ENCODE measurements around the gene PPIL6.
"Not testable (repeated sequence)": the region's sequence is repeated elsewhere in the genome, so short reads cannot be mapped to it uniquely, and the experiment has no call there.

Gene PPIL6

DNA sequence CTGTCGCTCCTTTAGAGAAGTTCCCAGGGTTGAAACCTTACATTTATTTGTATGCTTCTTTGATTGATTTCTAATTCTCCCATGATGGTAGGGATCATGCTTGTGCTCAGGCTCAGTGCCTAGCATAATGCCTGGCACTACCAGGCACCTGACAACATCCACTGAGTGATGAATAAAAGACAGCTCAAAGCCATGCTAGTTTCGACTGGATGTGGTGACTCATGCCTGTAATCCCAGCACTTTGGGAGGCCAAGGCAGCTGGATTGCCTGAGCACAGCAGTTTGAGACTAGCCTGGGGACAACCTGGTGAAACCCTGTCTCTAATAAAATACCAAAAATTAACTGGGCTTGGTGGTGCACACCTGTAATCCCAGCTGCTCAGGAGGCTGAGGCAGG, 46.5 kb downstream of the PPIL6 start:
- peak; percentile 11 for DNase-seq

DNA sequence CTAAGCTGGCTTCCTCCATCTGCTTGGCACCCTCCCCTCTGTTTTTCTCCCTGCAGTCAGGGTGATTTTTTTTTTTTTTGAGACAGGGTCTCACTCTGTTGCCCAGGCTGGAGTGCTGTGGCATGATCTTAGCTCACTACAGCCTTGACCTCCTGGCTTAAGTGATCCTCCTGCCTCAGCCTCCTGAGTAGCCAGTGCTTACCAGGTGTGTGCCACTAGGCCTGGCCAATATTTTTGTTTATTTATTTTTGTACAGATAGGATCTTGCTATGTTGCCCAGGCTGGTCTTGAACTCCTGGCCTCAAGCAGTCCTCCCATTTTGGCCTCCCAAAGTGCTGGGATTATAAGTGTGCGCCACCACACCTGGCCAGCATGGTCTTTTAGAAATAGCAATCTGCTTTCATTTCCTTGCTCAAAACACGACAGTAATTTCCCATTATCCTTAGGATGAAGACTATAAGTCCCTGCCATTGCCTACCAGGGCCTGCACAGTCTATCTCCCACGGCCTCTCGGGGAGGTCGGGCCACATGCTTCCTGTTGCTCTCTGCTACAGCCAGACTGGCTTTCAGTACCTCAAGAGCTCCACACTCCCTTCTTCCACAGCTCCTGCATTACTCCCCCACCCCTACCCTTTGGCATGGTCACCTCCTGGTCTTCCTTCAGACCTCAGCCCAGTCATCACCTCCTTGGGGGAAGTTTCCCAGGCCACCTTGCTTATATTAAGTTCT, 47.1 kb downstream of the PPIL6 start:
- DNase-seq: no peak

DNA sequence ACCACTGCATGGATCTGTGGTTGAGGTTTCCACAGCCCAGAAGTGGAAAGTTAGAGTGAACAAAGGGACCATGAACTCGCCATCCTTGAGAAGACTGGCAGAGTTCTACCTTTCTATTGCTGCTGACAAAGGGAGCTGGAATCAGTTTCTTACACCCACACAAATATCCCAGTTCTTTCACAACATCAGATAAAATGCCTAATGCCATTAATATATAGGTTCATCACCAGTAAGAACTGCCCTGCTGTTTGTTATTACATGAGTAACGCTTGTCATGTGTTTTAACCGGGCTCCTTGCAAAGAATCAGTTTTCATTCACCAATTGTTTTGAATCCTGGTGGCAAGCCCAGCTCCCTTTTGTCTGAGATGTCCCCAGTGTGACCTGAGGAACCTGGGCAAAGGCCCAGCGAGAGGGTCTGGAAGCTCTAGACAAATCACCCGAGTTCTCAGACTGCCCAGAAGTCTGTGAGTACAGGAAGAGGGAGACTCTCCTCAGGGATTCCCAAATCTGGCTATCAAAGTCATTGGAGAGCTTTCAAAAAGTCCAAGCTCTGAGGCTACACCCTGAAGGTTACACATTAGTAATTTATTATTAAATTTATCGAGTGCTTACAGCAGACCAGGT, 50.7 kb downstream of the PPIL6 start:
- DNase-seq: no peak

DNA sequence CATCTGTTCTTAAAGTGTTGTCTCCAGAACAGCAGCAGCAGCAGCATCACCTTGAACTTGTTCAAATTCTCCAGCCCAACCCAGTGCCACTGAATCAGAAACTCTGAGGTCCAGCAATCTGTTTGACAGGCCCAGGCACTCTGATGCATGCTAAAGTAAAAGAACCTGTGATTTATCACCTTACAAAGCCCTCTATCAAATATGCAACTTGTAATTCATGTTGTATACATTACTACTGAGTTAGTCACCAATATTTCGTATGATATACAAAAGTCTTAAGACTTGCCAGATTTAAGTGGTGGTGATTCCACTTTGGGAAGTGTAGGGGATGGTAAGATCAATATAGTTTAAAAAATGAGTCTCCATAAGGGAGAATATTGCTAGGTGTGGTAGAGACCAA, 52.2 kb downstream of the PPIL6 start:
- no peak for DNase-seq

DNA sequence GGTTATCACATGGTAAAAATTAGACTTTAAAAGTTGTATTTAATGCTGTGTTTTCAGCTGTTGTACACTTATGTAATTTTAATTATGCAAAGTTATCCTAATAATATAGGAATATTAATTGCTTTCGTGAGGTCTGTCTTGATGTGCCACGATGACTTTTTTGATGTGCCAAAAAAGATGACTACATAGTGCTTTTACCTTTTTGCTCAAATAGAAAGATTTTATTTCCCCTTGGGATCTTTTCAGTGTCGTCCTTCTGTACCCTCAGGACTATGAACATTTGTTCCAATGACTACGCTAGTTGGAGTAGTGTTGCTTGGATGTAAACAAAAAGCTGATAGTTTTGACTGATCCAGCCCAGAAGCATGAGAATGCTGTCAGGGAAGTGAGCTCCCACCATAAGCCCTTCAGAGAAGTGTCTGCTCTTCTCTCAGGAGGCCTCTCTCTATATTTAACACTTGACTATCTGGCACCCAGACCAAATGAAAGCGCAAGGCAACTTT, 56.9 kb downstream of the PPIL6 start:
- DNase-seq: no peak

DNA sequence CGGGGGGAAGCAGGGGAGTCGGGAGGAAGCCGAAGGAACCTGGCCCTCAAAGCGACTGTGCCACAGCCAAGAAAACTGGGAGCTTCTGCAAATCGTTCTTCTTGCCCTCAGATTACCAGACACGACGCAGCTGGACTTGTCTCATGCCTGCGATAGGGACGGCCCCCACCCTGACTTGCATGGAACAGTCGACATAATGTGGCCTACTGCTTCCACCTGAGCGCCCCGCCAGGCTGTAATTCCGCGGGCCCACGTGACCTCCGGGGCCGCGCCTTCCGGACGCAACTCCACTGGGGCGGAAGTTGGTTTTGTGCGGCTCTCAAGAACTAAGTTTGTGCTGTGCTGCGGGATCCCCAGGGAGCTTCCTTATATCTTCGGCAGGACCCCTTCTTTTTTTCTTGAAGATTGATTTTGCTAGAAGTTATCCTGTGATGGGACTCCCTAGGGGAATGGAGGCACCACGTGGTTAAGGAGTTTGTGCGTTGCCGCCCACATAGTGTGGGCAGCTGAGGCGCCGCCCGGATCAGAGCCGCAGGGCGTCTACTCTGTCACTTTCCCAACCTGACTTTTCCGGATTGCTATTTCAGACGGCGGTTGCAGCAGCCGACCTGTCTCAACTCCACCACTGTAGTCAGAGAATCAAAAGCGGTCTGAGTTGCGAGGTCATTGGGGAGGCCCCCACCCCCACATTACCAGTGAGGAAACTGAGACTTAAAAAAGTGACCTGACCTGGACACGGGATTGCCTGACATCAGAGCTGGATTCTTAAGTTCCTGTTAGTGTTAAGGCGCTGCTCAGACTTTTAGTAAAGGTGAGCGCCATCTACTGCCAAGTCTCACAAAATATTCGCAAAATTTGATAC, 57.6 kb downstream of the PPIL6 start:
- DNase-seq: peak; percentile 91

DNA sequence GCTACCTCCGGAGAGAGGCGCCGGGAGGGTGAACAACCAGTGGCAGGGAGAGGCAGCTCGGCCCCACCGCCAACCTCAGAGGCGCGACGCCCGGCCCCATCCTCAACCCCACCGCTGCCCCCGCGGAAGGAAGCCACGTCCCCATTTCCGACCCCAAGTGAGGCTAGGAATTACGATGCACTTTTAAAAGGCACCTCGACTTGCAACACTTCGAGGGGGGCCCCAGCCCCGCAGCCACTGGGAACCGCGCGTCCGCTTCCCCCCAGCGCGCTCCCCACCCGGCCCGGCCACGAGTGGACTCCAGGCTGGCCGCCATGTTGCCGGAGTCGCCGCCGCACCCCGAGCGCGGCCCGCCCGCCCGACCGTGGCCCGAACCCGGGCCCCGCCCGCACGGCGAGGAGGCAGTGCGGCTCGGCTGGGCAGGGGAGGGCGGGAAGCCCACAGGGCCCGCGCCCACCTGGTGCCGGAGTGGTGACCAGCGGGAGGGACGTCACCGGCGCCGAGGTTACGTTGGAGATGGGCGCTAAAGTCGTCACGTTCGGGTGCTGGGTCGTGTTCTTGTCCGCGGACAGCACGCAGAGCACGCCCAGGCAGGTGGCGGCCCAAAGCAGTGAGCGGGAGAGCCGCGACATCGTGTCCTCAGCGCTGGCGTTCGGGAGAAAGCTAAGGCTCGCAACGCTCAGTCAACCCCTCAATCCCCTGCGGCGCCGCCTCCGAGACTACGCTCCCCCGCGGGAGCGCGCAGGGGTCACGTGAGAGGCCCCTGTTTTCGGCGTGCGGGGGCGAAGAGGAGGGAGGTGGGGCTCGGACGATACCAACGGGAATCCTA, 58.5 kb downstream of the PPIL6 start, which contains the start of gene CD164:
Gene CD164, minus strand, starts transcription at position 721 of the 829 bp plus-strand sequence. Its CDS starts 89 bp downstream, at position 632.
- DNase-seq: peak; percentile 95

DNA sequence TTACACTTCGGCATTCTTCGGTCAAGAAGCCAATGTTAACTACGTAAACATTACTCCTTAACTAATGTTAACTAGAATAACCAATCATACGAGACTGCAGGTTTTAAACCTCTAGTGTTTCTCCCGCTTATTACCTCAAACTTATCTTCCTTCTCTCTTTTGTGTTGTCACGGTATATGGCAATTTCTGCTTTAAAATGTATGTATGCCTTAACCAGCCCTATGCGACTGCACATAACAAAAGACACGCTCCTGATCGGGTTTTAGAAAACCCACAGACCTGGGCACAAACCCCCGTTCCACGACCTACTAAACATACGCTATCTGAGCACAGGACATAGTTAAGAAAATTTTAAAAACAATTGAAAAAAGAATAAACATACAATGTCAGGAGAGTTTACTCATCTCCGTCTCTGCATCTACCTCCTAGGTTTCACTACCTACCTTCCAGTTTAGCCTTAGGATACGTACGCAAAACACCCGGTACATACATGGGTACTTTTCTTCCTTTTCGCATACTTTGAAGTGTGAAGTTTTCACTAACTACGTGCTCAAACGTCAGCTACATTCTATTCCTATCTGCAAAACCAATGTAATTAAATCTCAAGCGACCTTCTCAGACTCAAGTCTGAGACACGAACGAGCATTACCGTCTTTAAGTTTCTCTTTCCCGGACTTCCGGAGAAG, 59.2 kb downstream of the PPIL6 start:
- DNase-seq: peak; percentile 12

DNA sequence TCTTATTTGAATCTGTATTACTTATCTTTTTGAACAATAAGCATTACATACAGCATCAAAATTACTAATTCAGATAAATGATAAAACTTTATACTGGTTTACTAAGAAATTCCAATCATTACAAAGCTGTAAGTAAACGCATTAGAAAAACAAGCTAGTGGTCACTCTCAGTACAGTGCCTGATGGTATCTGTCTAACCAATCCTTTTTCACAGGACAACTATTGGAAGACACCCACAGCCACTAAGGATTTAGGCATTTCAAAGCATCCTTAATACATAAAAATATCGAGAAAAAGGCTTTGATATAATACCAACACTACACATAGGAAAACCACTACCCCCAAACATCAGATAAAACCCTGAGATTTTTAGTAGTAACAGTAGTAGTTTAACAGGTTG, 60.7 kb downstream of the PPIL6 start:
- DNase-seq: peak; percentile 50

DNA sequence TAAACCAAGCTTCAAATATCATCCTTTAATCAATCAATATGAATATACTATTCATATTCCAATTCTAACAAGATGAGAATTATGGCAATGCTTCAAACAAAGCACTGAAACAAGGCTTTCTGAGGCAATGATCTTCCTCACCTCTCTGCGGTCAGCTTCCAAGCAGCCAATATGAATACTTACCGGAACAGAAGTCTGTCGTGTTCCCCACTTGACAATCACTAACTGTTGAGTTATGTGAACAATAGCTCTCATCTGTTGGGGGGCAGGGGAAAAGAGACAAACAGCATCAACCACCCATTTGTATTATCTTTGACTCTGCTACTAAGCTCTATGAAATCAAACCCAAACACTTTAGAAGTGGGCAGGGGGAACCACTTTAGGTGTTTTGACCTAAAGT, 62.7 kb downstream of the PPIL6 start:
- DNase-seq: no peak

DNA sequence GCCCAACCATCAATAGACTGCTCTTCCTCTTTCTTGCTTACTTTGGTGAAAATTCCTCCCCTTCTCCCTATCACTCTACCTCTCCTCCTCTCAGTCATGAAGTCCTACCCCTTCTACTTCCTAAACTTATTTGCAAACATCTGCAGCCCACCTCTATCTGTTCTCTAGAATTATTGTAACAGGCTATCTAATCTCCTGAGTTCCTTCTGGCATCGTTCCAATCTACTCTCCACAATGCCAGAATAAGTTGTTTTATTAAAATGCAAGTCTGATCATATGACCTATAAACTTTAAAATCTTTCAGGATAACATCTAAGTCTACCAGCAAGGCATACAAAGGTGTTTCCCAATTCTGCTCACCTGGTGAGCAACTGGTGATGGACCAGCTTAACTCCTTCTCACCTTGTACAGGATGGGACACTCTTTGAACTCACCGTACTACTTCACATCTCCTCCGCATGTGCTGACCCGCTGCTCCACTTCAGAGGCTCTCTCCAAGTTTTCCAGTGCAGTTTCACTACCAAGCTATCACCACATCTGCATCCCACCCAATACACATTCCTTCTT, 66.0 kb downstream of the PPIL6 start:
- DNase-seq: no peak

DNA sequence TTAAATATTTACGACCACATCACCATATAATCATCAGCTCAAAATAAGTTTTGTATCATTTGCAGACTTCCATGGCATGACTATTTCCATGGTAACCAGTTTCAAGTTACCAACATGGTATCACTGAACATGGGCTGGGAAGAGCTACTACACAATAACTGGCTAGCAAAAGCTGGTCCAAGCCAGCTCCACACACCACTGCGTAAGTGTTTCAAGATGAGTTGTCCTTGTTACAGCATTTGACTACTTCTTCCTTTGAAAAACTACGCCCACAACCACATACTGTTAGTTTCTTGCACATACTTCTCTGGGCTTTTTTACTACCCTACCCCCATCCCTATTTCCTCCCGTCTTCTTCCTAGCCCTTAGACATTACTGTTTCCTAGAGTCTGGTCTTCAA, 66.7 kb downstream of the PPIL6 start:
- DNase-seq: no peak

DNA sequence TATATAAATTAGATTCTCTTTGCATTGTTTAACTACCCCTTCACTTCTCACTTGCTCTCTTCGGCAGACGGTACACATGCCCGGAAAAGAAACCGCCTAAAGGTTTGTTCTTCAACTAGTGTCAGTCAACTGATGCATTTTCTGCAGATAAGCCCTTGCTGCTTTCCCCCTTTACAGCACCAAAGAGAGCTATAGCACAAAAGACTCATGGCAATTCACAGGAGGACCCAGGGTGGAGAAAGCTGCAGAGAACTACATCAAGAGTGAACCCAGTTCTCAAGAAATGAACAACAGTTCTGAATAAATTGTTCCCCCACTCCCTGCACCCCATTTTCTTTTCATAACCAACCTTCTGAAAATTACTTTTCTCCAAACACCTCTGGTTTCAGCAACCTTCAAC, 67.1 kb downstream of the PPIL6 start:
- DNase-seq: no peak

DNA sequence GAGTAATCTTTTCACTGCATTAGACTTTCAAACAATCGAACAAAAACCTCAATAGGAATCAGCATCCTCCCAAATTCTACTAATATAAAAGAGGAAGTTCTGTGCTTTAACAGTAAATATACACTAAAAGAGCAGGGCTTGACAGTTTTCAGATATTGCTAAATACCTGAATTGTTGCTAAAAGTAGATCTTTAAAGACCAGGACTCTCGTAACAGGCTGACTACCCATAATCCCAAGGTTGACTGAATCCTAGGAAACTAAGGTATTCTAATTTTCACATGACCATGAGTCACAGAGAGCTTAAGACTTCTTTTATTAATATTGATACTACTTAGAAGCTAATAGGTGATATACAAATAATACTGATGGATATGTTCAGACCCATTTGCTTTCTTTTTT, 68.3 kb downstream of the PPIL6 start:
- DNase-seq: no peak

DNA sequence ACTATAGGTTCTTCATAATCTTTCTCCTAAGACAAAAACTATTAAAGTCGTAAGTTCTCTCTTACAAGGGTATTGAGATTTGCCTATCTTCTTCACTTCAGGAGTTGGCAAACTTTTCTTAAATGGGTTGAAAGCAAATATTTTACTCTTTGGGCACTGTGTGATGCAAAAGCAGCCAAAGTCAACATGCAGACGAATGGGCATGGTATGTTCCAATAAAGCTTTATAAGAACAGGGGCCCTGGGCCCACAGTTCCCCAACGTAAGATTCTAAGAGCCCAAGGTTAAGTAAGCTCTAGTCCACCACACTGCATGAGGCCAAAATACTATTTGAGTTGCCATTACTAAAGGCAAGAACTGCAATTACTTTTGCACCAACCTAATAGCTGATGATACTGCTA, 69.6 kb downstream of the PPIL6 start:
- DNase-seq: no peak

DNA sequence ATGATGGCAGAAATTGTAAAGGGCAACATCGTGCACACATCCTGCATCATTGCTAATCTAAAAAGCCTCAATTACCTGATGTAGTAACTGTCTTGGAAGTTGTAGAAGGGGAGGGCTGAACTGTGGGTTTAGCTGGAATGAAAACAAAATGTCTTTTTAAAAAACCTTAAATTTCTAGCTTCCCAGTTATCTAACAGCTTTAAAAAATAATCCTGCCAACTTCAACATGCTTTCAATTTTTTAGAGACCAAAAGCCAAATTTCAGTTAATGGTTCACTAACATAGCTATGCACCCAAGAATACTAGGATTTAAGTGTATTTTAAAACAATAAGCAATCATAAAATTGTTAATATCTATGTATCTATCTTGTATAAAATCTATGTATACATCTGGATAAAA, 70.1 kb downstream of the PPIL6 start:
- no peak for DNase-seq

DNA sequence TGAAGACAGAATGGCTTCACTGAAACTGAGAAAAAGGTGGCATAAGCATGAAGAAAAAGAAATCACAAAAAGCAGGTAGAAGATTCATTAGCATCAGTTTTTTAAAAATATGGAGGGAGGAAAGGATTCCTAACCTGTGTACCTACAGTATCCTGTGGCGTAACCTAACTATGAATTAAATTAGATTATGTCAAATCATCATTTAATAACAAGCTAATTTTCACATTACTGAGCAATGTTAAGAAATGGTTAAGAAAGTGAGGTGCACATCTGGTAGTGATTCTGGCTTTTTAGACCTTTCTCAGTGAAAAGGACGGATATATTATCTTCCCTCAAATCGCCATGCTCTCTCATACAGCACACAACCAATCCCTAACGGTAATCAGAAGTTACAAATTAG, 70.7 kb downstream of the PPIL6 start:
- DNase-seq: no peak

DNA sequence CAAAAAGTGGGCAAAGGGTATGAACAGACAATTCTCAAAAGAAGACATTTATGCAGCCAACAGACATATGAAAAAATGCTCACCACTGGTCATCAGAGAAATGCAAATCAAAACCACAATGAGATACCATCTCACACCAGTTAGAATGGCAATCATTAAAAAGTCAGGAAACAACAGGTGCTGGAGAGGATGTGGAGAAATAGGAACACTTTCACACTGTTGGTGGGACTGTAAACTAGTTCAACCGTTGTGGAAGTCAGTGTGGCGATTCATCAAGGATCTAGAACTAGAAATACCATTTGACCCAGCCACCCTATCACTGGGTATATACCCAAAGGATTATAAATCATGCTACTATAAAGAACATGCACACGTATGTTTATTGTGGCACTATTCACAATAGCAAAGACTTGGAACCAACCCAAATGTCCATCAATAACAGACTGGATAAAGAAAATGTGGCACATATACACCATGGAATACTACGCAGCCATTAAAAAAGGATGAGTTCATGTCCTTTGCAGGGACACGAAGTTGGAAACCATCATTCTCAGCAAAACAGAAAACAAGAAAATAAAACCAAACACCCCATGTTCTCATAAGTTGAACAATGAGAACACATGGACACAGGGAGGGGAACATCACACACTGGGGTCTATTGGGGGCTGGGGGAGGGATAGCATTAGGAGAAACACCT, 75.9 kb downstream of the PPIL6 start:
- not testable (repeated sequence) for DNase-seq

DNA sequence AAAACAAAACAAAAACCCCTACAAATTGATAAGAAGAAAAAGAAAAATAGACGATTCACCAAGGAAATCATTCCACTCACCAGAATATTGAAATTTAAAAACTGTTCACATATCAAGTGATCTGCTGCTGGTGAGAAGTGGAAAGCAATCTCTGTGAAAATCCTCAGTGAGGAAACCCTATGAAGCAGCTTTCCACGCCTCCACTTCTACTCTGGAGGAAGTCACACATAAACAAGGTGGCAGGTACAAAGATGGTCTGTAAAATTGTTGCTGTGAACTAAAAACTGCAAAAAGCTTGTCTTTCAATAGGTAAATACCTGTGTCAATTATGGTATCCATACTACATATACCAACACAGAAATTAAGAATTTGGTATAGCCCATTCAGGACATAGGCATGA, 76.7 kb downstream of the PPIL6 start:
- DNase-seq: no peak

DNA sequence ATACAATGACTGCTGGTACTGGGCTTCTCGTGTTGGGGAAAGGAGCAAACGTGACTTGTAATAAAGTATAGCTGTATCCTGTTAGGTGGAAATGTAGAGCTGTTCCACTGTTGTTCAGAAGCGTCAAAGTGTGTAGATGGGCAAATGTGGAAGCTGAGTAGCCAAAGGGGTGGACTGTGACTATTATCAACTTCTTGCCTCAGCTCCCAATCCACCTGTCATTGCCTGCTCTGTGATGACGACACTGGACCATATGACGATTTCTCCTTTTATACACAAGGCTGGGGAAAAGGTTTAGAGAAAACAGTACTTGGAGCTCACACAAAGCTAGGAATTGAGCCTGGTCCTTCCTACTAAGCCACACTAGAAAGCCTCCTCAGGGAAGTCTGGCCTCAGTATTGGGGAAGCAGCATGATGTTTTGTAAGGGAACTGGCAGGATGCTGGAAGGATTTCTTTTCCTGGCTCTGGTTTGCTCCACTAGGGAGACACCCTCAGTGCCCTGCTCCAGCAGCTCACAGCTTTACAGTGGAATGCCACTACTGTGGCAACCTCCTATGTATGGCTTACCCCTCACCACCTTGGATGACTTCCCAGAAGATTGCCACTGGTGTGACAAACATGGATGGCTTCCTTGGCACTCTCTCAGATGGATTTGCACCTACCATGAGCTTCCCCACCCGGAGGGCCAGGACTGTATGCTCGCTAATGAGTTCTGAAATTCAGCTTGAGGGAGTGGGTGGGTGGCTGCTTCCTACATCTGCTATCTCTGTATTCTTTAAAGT, 78.1 kb downstream of the PPIL6 start:
- DNase-seq: no peak
